Cardiac fibroblast (primary cell): Measurements from ENCODE around the gene TIMM23.

Experiments used
- DNase-seq, 2 donors: peaks; one replicate each; pipeline versions ENCODE4 v3.0.0 to v3.0.0-alpha.2; 2010; ENCODE audit warnings: low read depth in 2 of 2
- H3K4me3 ChIP-seq, 2 donors: replicated peaks in 1 of 2; 1 replicate in 1 of 2; 2 replicates in 1 of 2; pipeline ENCODE4 v1.5.1; 2011; ENCODE audit warnings: low read depth in 2 of 2, low read length in 2 of 2, mild to moderate bottlenecking in 2 of 2, moderate library complexity in 1 of 2
- CTCF ChIP-seq: IDR thresholded peaks from one replicate; pipeline ENCODE4 v1.5.1; 2011; ENCODE audit warnings: low read depth, mild to moderate bottlenecking, low read length, inconsistent platforms

Gene TIMM23

DNA sequence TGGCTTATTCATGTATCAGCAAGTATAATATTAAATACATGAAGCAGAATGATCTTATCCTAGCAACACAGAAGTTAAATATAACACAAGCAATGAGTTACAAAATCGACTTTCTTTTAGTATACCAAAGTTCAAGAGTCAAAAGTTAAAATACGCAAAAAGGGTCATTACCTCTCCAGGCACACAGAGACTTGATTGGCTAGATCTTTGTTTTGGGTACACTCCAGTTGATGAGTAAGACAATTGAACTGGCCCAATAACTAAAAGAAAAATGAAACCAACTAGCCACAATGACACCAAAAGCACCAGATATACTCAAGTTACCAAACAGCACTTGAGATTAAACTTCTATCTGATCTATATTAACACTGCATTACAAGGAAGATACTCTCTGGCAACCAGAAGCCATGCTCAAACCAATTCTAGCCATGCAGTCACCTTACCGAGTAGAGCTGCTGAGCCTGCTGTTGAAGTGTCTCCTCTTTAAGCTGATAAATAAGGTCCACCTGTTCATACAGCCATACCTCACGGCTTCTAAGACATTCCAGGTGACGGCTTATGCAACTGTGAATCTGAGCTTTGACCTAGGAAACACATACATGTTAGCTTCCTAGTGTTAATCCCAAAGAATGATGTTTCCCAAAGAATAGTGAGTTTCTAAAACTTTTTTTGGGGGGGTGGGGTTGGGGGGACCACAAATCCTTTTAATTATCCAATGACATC is 42.6 kb downstream of the TIMM23 start:
- H3K4me3 ChIP-seq: no peak overlapping the region
- no peak for TF ChIP-seq CTCF
- peak in 1 of 2 donors; percentile 62 for DNase-seq

GRCh38 chr10:46016190-46016589 is 43.9 kb downstream of the TIMM23 start:
- no peak for DNase-seq
- no peak for TF ChIP-seq CTCF
- H3K4me3 ChIP-seq: no peak overlapping the region

- no peak overlapping the region for H3K4me3 ChIP-seq
- no peak for DNase-seq
- TF ChIP-seq CTCF: no peak
Measured at GRCh38 chr10:46016811-46017210, 44.5 kb downstream of the TIMM23 start.

- no peak for DNase-seq
- H3K4me3 ChIP-seq: no peak overlapping the region
- TF ChIP-seq CTCF: no peak
Measured at GRCh38 chr10:46017733-46018132, 45.4 kb downstream of the TIMM23 start.

DNA sequence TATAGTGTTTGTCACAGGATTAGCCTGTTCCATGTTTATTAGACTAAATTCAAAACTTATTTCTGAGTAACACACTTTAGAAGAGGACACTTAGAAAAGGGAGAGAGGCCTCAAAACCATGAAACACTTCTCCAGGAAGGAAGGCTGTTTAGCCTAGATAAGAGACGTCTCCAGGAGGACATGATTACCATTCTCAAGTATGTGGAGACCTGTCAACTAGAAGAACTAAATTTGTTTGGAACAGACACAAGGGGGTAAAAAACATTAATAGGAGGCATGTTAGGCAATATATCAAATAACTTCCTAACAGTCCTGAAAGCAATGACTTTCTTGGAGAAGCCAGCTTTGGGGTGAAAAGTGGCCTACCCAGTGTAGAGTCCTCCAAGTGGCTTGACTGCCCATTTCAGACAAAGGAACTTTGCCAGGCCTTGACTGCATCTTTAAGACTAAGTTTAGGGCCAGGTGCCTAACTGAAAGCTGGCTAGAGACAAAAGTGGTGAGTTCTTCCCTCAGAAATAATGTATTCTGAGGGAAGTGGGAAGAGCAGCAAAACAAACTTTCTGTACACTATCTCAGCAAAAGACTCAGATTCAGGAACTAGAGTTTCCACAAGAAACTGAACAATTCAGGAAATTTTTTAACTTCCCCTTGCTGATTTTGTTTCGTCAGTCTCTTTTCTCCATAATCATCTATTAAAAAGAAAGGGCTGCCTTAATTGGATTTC is 46.3 kb downstream of the TIMM23 start:
- TF ChIP-seq CTCF: no peak
- no peak overlapping the region for H3K4me3 ChIP-seq
- DNase-seq: peak; percentile 46 to 54

DNA sequence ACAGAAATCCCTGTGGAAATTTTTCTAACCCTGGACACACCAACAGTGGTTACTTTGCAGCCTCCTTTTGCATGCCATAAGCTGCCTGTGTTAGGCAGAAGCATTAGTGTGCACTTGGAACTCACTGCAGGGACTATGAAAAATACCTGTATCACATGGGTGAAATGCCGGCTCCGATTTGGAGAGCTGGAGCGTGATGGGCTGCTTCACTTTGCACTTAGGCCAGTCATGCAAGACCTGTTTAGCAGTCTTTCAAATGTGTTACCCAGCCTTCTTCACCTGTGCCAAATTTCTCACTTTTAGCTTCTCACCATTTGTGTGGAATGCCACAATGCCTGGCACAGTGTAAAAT is 46.9 kb downstream of the TIMM23 start:
- no peak for DNase-seq
- TF ChIP-seq CTCF: no peak
- H3K4me3 ChIP-seq: no peak overlapping the region
